OCI-LY3 (cell line): Measurements from ENCODE around the gene KRT85.

ENCODE experiments used
- H2AFZ ChIP-seq: fragments of 200-600, 300-600 bp; shearing (Covaris generic); 2 replicates; pipeline ENCODE4 v1.6.0; 2014; ENCODE audit warnings: antibody characterized with exemption, low read depth, low read length
- H3K27ac ChIP-seq: fragments of 200-600, 300-600 bp; sonication (generic); 2 replicates; pipeline ENCODE4 v1.5.1; 2014; ENCODE audit warnings: mild to moderate bottlenecking, low read length, moderate library complexity, mixed read lengths
- H3K27me3 ChIP-seq: fragments of 200-600, 300-600 bp; sonication (generic); 2 replicates; pipeline ENCODE4 v1.6.1; 2014; ENCODE audit warnings: low read depth, low read length, mixed read lengths
- H3K36me3 ChIP-seq: fragments of 200-600, 300-600 bp; sonication (generic); replicated peaks from 2 replicates; pipeline ENCODE3; 2014; ENCODE audit warnings: low read depth, low read length, mixed read lengths
- H3K4me1 ChIP-seq: fragments of 300-600, 200-600 bp; sonication (generic); 2 replicates; pipeline ENCODE4 v1.6.1; 2014; ENCODE audit warnings: low read length, mixed read lengths
- H3K4me2 ChIP-seq: fragments of 200-600, 300-600 bp; sonication (generic); 2 replicates; pipeline ENCODE4 v1.6.1; 2014; ENCODE audit warnings: low read length, mixed read lengths
- H3K4me3 ChIP-seq: fragments of 300-600, 200-600 bp; sonication (generic); 2 replicates; pipeline ENCODE4 v1.5.1; 2014; ENCODE audit warnings: antibody characterized with exemption, mild to moderate bottlenecking, low read length, moderate library complexity
- H3K79me2 ChIP-seq: fragments of 300-600, 200-600 bp; shearing (Covaris generic); 2 replicates; pipeline ENCODE4 v1.6.1; 2014; ENCODE audit warnings: mild to moderate bottlenecking, low read length, mixed read lengths
- H3K9ac ChIP-seq: fragments of 300-600, 200-600 bp; shearing (Covaris generic); 2 replicates; pipeline ENCODE4 v1.6.0; 2014; ENCODE audit warnings: mild to moderate bottlenecking, low read length, moderate library complexity
- H3K9me3 ChIP-seq: fragments of 200-600, 300-600 bp; shearing (Covaris generic); 2 replicates; pipeline ENCODE4 v1.6.1; 2014; ENCODE audit warnings: low read length, mixed read lengths; ENCODE audit not compliant: insufficient read depth
- H4K20me1 ChIP-seq: fragments of 200-600, 300-600 bp; sonication (generic); 2 replicates; pipeline ENCODE4 v1.6.1; 2016; ENCODE audit warnings: low read length, mixed read lengths; ENCODE audit not compliant: insufficient read depth
- CTCF ChIP-seq: fragments of 200-600, 300-600 bp; sonication (generic); IDR thresholded peaks from 2 replicates; pipeline ENCODE4 v1.5.1; 2014; ENCODE audit warnings: antibody characterized with exemption, low read length, low read depth
- EZH2phosphoT487 ChIP-seq: fragments of 200-600 bp; shearing (Covaris generic); IDR thresholded peaks from 2 replicates; pipeline ENCODE4 v1.6.1; 2018; ENCODE audit warnings: antibody characterized with exemption, mixed run types, low read depth

KRT85 gene

DNA sequence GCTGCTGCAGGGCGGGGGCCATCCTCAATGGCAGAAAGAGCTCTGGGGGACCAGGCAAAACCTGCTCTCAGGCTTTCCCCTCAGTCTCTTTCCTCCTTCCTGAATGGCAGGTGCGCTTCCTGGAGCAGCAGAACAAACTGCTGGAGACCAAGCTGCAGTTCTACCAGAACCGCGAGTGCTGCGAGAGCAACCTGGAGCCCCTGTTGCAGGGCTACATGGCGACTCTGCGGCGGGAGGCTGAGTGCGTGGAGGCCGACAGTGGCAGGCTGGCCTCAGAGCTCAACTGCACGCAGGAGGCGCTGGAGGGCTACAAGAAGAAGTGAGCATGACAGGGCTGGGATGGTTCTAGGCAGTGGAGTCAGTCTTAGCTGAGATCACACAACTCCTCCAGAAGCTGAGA, 23.2 kb downstream of the KRT85 start:
- Histone ChIP-seq H2AFZ (no peak overlapping the region), H3K27ac (no peak overlapping the region), H3K4me2 (no peak overlapping the region), H3K79me2 (no peaks in the 10 kb centered on the region), H3K27me3 (peaks cover 26% of the 10 kb centered on the region), H3K36me3 (no peaks in the 10 kb centered on the region), H3K4me3 (no peak overlapping the region), H4K20me1 (no peaks in the 10 kb centered on the region), H3K4me1 (no peaks in the 10 kb centered on the region), H3K9ac (no peak overlapping the region), H3K9me3 (no peaks in the 10 kb centered on the region)
- TF ChIP-seq EZH2phosphoT487 = no peak
- no peak for TF ChIP-seq CTCF

DNA sequence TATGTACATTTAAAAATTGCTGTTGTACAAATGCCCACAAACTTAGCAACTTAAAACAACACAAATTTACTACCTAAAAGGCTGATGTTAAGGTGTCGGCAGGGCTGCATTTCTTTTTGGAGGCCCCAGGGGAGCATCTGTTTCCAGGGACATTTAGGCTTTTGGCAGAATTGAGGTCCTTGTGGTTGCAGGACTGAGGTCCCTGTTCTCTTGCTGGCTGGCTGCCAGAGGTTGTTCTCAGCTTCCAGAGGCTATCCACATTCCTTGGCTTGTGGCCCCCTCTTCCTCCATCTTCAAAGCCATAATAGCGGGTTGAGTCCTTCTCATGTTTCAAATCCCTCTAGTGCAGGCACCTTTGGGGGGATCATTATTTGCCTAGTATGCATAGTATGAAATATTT, 23.7 kb downstream of the KRT85 start:
- Histone ChIP-seq H3K9me3 (no peaks in the 10 kb centered on the region), H3K9ac (no peak overlapping the region), H3K27ac (no peak overlapping the region), H4K20me1 (no peaks in the 10 kb centered on the region), H3K36me3 (no peaks in the 10 kb centered on the region), H3K4me3 (no peak overlapping the region), H3K79me2 (no peaks in the 10 kb centered on the region), H2AFZ (no peak overlapping the region), H3K4me2 (no peak overlapping the region), H3K27me3 (peaks cover 21% of the 10 kb centered on the region; the same call in 1 of the 2 replicates), H3K4me1 (no peaks in the 10 kb centered on the region)
- no peak for TF ChIP-seq EZH2phosphoT487
- TF ChIP-seq CTCF = no peak

GRCh38 chr12:52342781-52343490, 24.3 kb downstream of the KRT85 start:
- H3K9me3 ChIP-seq = no peaks in the 10 kb centered on the region
- H2AFZ ChIP-seq = no peak overlapping the region
- no peak overlapping the region for H3K9ac ChIP-seq
- TF ChIP-seq EZH2phosphoT487 (no peak), CTCF (no peak)
- H3K79me2 ChIP-seq = no peaks in the 10 kb centered on the region
- H3K4me1 ChIP-seq = no peaks in the 10 kb centered on the region
- H3K27ac ChIP-seq = no peak overlapping the region
- H3K27me3 ChIP-seq = peaks cover 28% of the 10 kb centered on the region; the same call in 1 of the 2 replicates
- H3K4me3 ChIP-seq = no peak overlapping the region
- no peak overlapping the region for H3K4me2 ChIP-seq
- H3K36me3 ChIP-seq = no peaks in the 10 kb centered on the region
- H4K20me1 ChIP-seq = no peaks in the 10 kb centered on the region

DNA sequence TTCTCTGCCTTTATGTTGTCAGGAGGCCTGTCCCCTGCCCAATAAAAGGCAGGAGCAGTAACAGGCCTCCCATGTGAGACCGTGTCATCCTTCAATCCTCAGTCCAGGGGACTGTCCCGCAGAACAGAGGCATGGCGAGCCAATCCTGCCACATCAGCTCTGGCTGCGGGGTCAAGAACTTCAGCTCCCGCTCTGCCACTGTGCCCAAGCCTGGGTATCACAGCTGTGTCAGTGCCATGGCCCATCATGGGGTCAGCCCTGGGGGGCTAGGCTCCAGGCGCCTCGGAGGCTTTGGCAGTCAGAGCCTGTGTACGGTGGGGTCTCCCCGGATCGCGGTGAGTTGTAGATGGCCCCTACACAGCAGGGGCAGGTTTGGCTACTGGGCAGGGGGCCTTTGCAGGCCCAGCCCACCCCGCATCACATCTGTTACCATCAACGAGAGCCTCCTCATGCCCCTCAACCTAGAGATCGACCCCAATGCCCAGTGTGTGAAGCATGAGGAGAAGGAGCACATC, 26.2 kb downstream of the KRT85 start:
- Histone ChIP-seq H2AFZ (no peak overlapping the region), H3K9ac (no peak overlapping the region), H3K4me3 (no peak overlapping the region), H3K79me2 (no peaks in the 10 kb centered on the region), H3K4me1 (no peaks in the 10 kb centered on the region), H3K9me3 (no peaks in the 10 kb centered on the region), H4K20me1 (no peaks in the 10 kb centered on the region), H3K27ac (no peak overlapping the region), H3K27me3 (peaks cover 40% of the 10 kb centered on the region), H3K36me3 (no peaks in the 10 kb centered on the region), H3K4me2 (no peak overlapping the region)
- TF ChIP-seq CTCF = no peak
- no peak for TF ChIP-seq EZH2phosphoT487
